Gastroesophageal sphincter (tissue), 4 donors: ENCODE results near the gene RBM23. TPM values are rescaled to one million over a fixed set of nuclear protein-coding genes. Genes with fewer than 3 reads are reported as not detected.
"Not testable (repeated sequence)": the region's sequence is repeated elsewhere in the genome, so short reads cannot be mapped to it uniquely, and the experiment has no call there.

ENCODE experiments used
- ATAC-seq: fragments of 150-250 bp; one replicate; pipeline ENCODE4 v1.9.1; 2016; ENCODE audit warnings: mild to moderate bottlenecking, moderate library complexity
- H3K27ac ChIP-seq, 4 donors: fragments of 200-600 bp; sonication (generic) in 3 of 4; 1 replicate in 3 of 4; 2 replicates in 1 of 4; pipeline ENCODE4 v1.5.1; 2016 to 2019
- H3K27me3 ChIP-seq: fragments of 200-600 bp; sonication (generic); one replicate; pipeline ENCODE4 v1.5.1; 2019
- H3K36me3 ChIP-seq, 2 donors: fragments of 200-600 bp; sonication (generic); one replicate each; pipeline ENCODE4 v1.5.1; 2019; ENCODE audit warnings: control low read depth in 1 of 2
- H3K4me1 ChIP-seq, 3 donors: fragments of 200-600 bp; sonication (generic); 1 replicate in 2 of 3; 2 replicates in 1 of 3; pipeline ENCODE4 v1.5.1; 2016 to 2019; ENCODE audit warnings: control low read depth in 2 of 3
- H3K4me3 ChIP-seq, 2 donors: fragments of 200-600 bp; sonication (generic); one replicate each; pipeline ENCODE4 v1.5.1; 2019; ENCODE audit warnings: mild to moderate bottlenecking in 1 of 2, moderate library complexity in 1 of 2
- H3K9me3 ChIP-seq, 3 donors: fragments of 200-600 bp; sonication (generic); one replicate each; pipeline ENCODE4 v1.5.1; 2017 to 2019; ENCODE audit warnings: control low read depth in 2 of 3
- EP300 ChIP-seq: sonication (generic); formaldehyde crosslinking; IDR thresholded peaks from one replicate; pipeline ENCODE4 v1.6.1; 2017; ENCODE audit warnings: antibody characterized with exemption, mild to moderate bottlenecking
- POLR2A ChIP-seq, 2 donors: fragments of 450-650 bp; IDR thresholded peaks; one replicate each; pipeline ENCODE4 v1.6.1; 2017; ENCODE audit warnings: antibody characterized with exemption in 2 of 2, mild to moderate bottlenecking in 2 of 2, moderate library complexity in 1 of 2
- POLR2AphosphoS5 ChIP-seq: sonication (generic); formaldehyde crosslinking; IDR thresholded peaks from one replicate; pipeline ENCODE4 v1.6.1; 2017; ENCODE audit warnings: antibody characterized with exemption
- WGBS, 2 donors: methylation state at CpG; one replicate each; pipeline ENCODE4 v1.1.5; 2018; ENCODE audit warnings: low coverage in 1 of 2; 5-methylcytosine and 5-hydroxymethylcytosine counted together
- total RNA-seq, 4 donors: library from RNA; depleted of rRNA; stranded (reverse); fragments of >200 nt; gene quantifications; one replicate each; pipeline ENCODE4 v1.1.0, GENCODE V29; 2016
- TF ChIP-seq, protein P1 (sequence below), 4 experiments: fragments of 200-600 bp in 2 of 4; fragments of 450-650 bp in 2 of 4; sonication (generic) in 1 of 4; IDR thresholded peaks; one replicate each; pipeline ENCODE4 v1.5.1; 2017 to 2019; ENCODE audit warnings: antibody characterized with exemption in 4 of 4, mild to moderate bottlenecking in 2 of 4, moderate library complexity in 2 of 4

Gene RBM23
- total RNA-seq, 4 donors from 2014 or later = 94.4 to 855 (median 368) TPM

DNA sequence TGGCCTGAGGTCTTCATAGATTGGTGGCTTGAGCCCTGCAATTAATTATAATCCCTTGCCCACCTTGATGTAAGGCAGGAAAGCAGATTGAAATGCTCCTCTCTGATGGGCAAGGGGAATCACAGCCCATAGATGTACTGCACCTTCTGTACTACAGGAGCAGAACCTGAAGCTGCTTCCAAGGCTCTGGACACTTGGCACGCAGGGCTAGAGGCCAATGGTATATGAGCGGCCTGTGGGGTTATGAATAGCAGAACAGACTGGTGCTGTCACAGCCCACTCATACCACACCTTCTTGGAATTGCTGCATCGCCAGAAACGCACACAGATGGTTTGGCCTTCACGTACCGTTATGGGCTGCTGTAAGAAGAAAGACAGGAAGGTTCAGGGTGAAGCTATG lies 1.7 kb upstream of the RBM23 start:
- 81 to 83% methylated on average over 3 to 6 of the region's 6 CpGs for WGBS, 2 donors
- Histone ChIP-seq H3K27ac (peak overlapping the region in 1 of 4 donors; percentile 89), H3K9me3 (no peaks in the 10 kb centered on the region), H3K36me3 (peaks cover 0 to 59% of the 10 kb centered on the region in 2 donors), H3K27me3 (no peaks in the 10 kb centered on the region), H3K4me1 (peaks cover 0 to 31% (median 17%) of the 10 kb centered on the region in 3 donors), H3K4me3 (no peak overlapping the region)
- no peak for TF ChIP-seq EP300
- TF ChIP-seq POLR2A (IDR thresholded peaks at IDR 0.05) = no peak
- TF ChIP-seq, protein P1, sequence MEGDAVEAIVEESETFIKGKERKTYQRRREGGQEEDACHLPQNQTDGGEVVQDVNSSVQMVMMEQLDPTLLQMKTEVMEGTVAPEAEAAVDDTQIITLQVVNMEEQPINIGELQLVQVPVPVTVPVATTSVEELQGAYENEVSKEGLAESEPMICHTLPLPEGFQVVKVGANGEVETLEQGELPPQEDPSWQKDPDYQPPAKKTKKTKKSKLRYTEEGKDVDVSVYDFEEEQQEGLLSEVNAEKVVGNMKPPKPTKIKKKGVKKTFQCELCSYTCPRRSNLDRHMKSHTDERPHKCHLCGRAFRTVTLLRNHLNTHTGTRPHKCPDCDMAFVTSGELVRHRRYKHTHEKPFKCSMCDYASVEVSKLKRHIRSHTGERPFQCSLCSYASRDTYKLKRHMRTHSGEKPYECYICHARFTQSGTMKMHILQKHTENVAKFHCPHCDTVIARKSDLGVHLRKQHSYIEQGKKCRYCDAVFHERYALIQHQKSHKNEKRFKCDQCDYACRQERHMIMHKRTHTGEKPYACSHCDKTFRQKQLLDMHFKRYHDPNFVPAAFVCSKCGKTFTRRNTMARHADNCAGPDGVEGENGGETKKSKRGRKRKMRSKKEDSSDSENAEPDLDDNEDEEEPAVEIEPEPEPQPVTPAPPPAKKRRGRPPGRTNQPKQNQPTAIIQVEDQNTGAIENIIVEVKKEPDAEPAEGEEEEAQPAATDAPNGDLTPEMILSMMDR (IDR thresholded peaks at IDR 0.05) = no peak
- TF ChIP-seq POLR2AphosphoS5 = no peak
- no peak for ATAC-seq

DNA sequence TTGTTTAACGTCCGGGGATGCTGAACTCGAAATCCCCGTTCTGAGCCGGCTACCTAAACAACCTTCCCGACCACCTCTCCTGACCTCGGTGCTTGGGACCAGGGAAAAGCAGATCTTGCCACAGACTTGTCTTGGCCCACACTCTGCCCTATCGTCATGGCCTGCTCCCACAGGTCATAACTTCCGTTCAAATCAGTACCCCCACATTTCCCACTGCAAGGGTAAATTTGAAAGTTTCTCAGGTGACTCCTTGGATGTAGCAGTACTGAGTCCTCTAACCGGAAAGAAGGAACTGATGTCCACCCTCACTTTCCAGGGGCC lies 612 bp upstream of the RBM23 start:
- Histone ChIP-seq H3K36me3 (peaks cover 0 to 48% of the 10 kb centered on the region in 2 donors), H3K4me3 (peak overlapping the region; percentile 23 to 55), H3K4me1 (peaks cover 0 to 41% (median 17%) of the 10 kb centered on the region in 3 donors), H3K27me3 (no peaks in the 10 kb centered on the region), H3K9me3 (no peaks in the 10 kb centered on the region), H3K27ac (peak overlapping the region; percentile 89 to 91 (median 90))
- TF ChIP-seq EP300 = no peak
- TF ChIP-seq, protein P1 (IDR thresholded peaks at IDR 0.05) = no peak
- TF ChIP-seq POLR2AphosphoS5 = no peak
- 0 to 2% methylated on average over 6 to 7 of the region's 10 CpGs for WGBS, 2 donors
- peak; percentile 17 for ATAC-seq

DNA sequence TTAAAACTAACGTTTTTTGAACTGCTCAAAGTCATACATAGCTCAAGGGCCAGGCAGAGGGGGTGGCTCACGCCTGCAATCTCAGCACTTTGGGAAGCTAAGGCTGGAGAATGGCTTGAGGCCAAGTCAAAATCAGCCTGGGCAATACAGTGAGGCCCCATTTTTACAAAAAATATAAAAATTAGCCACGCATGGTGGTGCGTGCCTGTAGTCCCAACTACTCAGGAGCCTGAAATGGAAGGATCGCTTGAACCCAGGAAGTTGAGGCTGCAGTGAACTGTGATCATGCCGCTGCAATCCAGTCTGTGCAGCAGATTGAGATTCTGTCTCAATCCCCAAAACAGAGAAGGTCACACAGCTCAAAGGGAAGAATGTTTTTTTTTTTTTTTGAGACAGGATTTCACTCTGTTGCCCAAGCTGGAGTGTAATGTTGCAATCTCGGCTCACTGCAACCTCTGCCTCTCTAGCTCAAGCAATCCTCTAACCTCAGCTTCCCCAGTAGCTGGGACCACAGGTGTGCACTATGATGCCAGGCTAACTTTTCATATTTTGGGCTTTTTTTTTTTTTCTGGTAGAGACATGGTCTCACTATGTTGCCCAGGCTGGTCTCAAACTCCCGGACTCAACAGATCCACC lies 2.9 kb downstream of the RBM23 start:
- peak overlapping the region in 1 of 4 donors; percentile 89 for H3K27ac ChIP-seq
- ATAC-seq = no peak
- no peak overlapping the region for H3K4me3 ChIP-seq
- 58 to 66% methylated on average over 3 to 5 of the region's 8 CpGs for WGBS, 2 donors
- H3K36me3 ChIP-seq = peaks cover 0 to 22% of the 10 kb centered on the region in 2 donors
- TF ChIP-seq POLR2A (IDR thresholded peaks at IDR 0.05) = no peak
- TF ChIP-seq, protein P1 (IDR thresholded peaks at IDR 0.05) = no peak
- no peak for TF ChIP-seq EP300
- TF ChIP-seq POLR2AphosphoS5 = no peak
- peaks cover 0 to 66% (median 17%) of the 10 kb centered on the region in 3 donors for H3K4me1 ChIP-seq
- H3K27me3 ChIP-seq = no peaks in the 10 kb centered on the region
- H3K9me3 ChIP-seq = no peaks in the 10 kb centered on the region

DNA sequence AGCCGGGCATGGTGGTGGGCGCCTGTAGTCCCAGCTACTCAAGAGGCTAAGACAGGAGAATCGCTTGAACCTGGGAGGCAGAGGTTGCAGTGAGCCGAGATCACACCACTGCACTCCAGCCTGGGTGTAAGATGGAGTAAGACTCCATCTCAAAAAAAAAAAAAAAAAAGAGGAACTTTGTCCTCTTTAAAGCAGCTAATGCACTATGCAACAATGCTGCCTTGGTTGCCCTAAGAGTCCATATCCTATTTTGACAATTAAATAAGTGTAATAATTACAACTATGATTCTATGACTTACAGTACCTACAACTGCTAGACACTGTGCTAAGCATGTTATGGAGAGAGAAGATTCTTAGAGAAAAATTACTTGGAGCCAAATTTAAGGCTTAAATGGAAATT lies 4.1 kb downstream of the RBM23 start:
- not testable (repeated sequence) for H3K27me3 ChIP-seq, H3K27ac ChIP-seq, H3K4me3 ChIP-seq, ATAC-seq, H3K9me3 ChIP-seq
- Histone ChIP-seq H3K36me3 (peaks cover 0 to 21% of the 10 kb centered on the region in 2 donors), H3K4me1 (peaks cover 0 to 72% (median 17%) of the 10 kb centered on the region in 3 donors)
- 20 to 80% methylated on average over 1 to 2 of the region's 4 CpGs for WGBS, 2 donors

DNA sequence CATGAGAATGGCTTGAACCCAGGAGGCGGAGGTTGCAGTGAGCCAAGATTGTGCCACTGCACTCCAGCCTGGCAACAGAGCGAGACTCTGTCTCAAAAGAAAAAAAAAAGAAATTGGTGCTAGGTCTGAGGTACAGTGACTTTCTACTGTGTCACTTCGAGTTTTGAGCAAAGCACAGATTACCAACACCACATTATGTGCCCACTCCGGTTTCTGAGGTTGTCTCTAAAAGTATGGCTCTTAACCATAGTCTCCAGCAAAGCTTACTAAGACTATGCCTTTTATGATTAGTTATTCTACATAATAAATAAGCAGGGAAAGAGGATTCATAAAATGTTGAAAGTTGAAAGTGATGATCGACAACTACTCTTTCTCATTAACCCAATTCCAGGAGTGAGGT lies 8.0 kb downstream of the RBM23 start:
- peaks cover 3 to 57% of the 10 kb centered on the region in 2 donors for H3K36me3 ChIP-seq
- H3K27me3 ChIP-seq = no peaks in the 10 kb centered on the region
- H3K27ac ChIP-seq = no peak overlapping the region
- no peaks in the 10 kb centered on the region for H3K9me3 ChIP-seq
- H3K4me1 ChIP-seq = peaks cover 0 to 62% (median 0%) of the 10 kb centered on the region in 3 donors
- 81 to 86% methylated on average over 3 of the region's 5 CpGs for WGBS, 2 donors
- no peak for ATAC-seq
- no peak overlapping the region for H3K4me3 ChIP-seq
- TF ChIP-seq POLR2A (IDR thresholded peaks at IDR 0.05) = no peak
- no peak for TF ChIP-seq EP300
- no peak for TF ChIP-seq POLR2AphosphoS5
- TF ChIP-seq, protein P1 (IDR thresholded peaks at IDR 0.05) = no peak
